MCF 10A (cell line): ENCODE data around the gene ELMO1. TPM values are rescaled to one million over a fixed set of nuclear protein-coding genes. Genes with fewer than 3 reads are reported as not detected.

ENCODE experiments used
- BruUV-seq: library from RNA; stranded (reverse); fragments of 400-500 nt; replicated peaks from 2 replicates; lab custom pipeline; 2021; lab: Mats Ljungman, UMichigan
- CTCF ChIA-PET: fragments of 300-600 bp; sonication (Branson Sonifier 250); formaldehyde crosslinking; extraction: SDS; loops from one replicate; lab custom pipeline; 2021; ENCODE audit warnings: antibody characterized with exemption, inconsistent platforms; lab: Yijun Ruan, JAX
- POLR2A ChIA-PET: fragments of 300-600, 350-650 bp; sonication (Branson Sonifier 250); formaldehyde crosslinking; extraction: SDS; loops from one replicate; lab custom pipeline; 2020; ENCODE audit warnings: antibody characterized with exemption, inconsistent platforms; lab: Yijun Ruan, JAX
- DNase-seq: peaks from one replicate; pipeline ENCODE4 v3.0.0-alpha.2; 2018; ENCODE audit not compliant: unreplicated experiment
- H3K27ac Mint-ChIP-seq: one replicate; pipeline ENCODE4 v1.8.0; 2022; ENCODE audit warnings: mild to moderate bottlenecking, low read depth, mixed read lengths; ENCODE audit not compliant: unreplicated experiment
- H3K27me3 Mint-ChIP-seq: one replicate; pipeline ENCODE4 v1.8.0; 2022; ENCODE audit warnings: mixed read lengths; ENCODE audit not compliant: insufficient read depth, unreplicated experiment
- H3K36me3 Mint-ChIP-seq: one replicate; pipeline ENCODE4 v1.8.0; 2022; ENCODE audit warnings: mild to moderate bottlenecking, moderate library complexity, mixed read lengths; ENCODE audit not compliant: insufficient read depth, unreplicated experiment
- H3K4me1 Mint-ChIP-seq: one replicate; pipeline ENCODE4 v1.8.0; 2022; ENCODE audit warnings: mixed read lengths; ENCODE audit not compliant: insufficient read depth, unreplicated experiment
- H3K4me3 Mint-ChIP-seq: one replicate; pipeline ENCODE4 v1.8.0; 2022; ENCODE audit warnings: mild to moderate bottlenecking, moderate library complexity, mixed read lengths; ENCODE audit not compliant: unreplicated experiment
- H3K9me3 Mint-ChIP-seq: one replicate; pipeline ENCODE4 v1.8.0; 2022; ENCODE audit warnings: mixed read lengths; ENCODE audit not compliant: unreplicated experiment
- CTCF ChIP-seq: fragments of 200-600 bp; IDR thresholded peaks from one replicate; pipeline ENCODE4 v1.8.0; 2022; ENCODE audit warnings: antibody characterized with exemption, mild to moderate bottlenecking; ENCODE audit not compliant: unreplicated experiment
- intact Hi-C: fragments of 100-400 bp; cut with micrococcal nuclease; formaldehyde crosslinking; loops from 2 replicates; pipeline ENCODE4 v1.14.1; 2022
- total RNA-seq: library from RNA; stranded (reverse); gene quantifications from 2 replicates; pipeline ENCODE4 v1.2.3, GENCODE V29; 2022

Gene ELMO1
- total RNA-seq, 1 experiment from 2014 or later: 0.30 TPM

GRCh38 chr7:37006764-37007163 lies 441.9 kb downstream of the ELMO1 start:
- intact Hi-C loops: no loop called here
- no peak for DNase-seq
- POLR2A ChIA-PET: interaction anchor here (0.7 kb wide), 2 partner anchors 10 to 896 kb away, joined by 3 to 4 read pairs; no protein-coding TSS in a partner anchor
- CTCF ChIA-PET: interaction anchor here (0.7 to 2.4 kb wide), 6 partner anchors 9 to 565 kb away, joined by 3 to 6 read pairs (median 4); no protein-coding TSS in a partner anchor
- peaks cover 8% of the 10 kb centered on the region for H3K27me3 Mint-ChIP-seq
- H3K4me1 Mint-ChIP-seq: no peaks in the 10 kb centered on the region
- TF ChIP-seq CTCF: no peak
- H3K4me3 Mint-ChIP-seq: no peak overlapping the region
- BruUV-seq: no TSS peak
- no peaks in the 10 kb centered on the region for H3K36me3 Mint-ChIP-seq
- H3K9me3 Mint-ChIP-seq: peaks cover 5% of the 10 kb centered on the region
- no peak overlapping the region for H3K27ac Mint-ChIP-seq

GRCh38 chr7:37000511-37000910 lies 448.2 kb downstream of the ELMO1 start:
- no peaks in the 10 kb centered on the region for H3K4me1 Mint-ChIP-seq
- no peaks in the 10 kb centered on the region for H3K36me3 Mint-ChIP-seq
- no peak for TF ChIP-seq CTCF
- intact Hi-C loops: no loop called here
- H3K4me3 Mint-ChIP-seq: no peak overlapping the region
- POLR2A ChIA-PET: interaction anchor here (0.6 to 0.7 kb wide), 2 partner anchors 8 to 17 kb away, joined by 3 read pairs; no protein-coding TSS in a partner anchor
- H3K9me3 Mint-ChIP-seq: peaks cover 11% of the 10 kb centered on the region
- H3K27ac Mint-ChIP-seq: no peak overlapping the region
- CTCF ChIA-PET: interaction anchor here (0.8 to 1.2 kb wide), 2 partner anchors 15 to 119 kb away, joined by 5 to 6 read pairs; no protein-coding TSS in a partner anchor
- no TSS peak for BruUV-seq
- no peak for DNase-seq
- no peaks in the 10 kb centered on the region for H3K27me3 Mint-ChIP-seq

GRCh38 chr7:36999626-37000485 lies 448.8 kb downstream of the ELMO1 start:
- no TSS peak for BruUV-seq
- Mint-ChIP-seq H3K4me3 (no peak overlapping the region), H3K36me3 (no peaks in the 10 kb centered on the region), H3K27me3 (no peaks in the 10 kb centered on the region), H3K4me1 (no peaks in the 10 kb centered on the region), H3K9me3 (peaks cover 11% of the 10 kb centered on the region), H3K27ac (no peak overlapping the region)
- intact Hi-C loops: no loop called here
- no peak for TF ChIP-seq CTCF
- DNase-seq: no peak
- POLR2A ChIA-PET: interaction anchor here (0.7 kb wide), 1 partner anchor 8 kb away, joined by 3 read pairs; no protein-coding TSS in a partner anchor
- CTCF ChIA-PET: interaction anchor here (0.6 to 1.2 kb wide), 5 partner anchors 14 to 377 kb away, joined by 3 to 6 read pairs (median 4); no protein-coding TSS in a partner anchor

GRCh38 chr7:36995776-36996175 lies 452.9 kb downstream of the ELMO1 start:
- no peak for DNase-seq
- no peak for TF ChIP-seq CTCF
- ChIA-PET CTCF (interaction anchor here (0.6 to 3.1 kb wide), 7 partner anchors 9 to 203 kb away, joined by 3 to 21 read pairs (median 4); no protein-coding TSS in a partner anchor), POLR2A (no interaction called here)
- Mint-ChIP-seq H3K27me3 (peaks cover 9% of the 10 kb centered on the region), H3K27ac (no peak overlapping the region), H3K9me3 (no peaks in the 10 kb centered on the region), H3K4me1 (peaks cover 9% of the 10 kb centered on the region), H3K36me3 (no peaks in the 10 kb centered on the region), H3K4me3 (no peak overlapping the region)
- intact Hi-C loops: no loop called here
- BruUV-seq: no TSS peak
